Left lung (tissue), 10 donors: ENCODE results near the gene SERTAD1. TPM values are rescaled to one million over a fixed set of nuclear protein-coding genes. Genes with fewer than 3 reads are reported as not detected.
A peak's percentile ranks its signal among the peaks of the same experiment; 100 is the strongest.

Experiments used
- ATAC-seq: fragments of 200-7000 bp; cut with Tn5 transposase; one replicate; pipeline ENCODE4 v1.9.1; 2020; ENCODE audit warnings: moderate library complexity
- DNase-seq, 4 donors: peaks; one replicate each; pipeline ENCODE4 v3.0.0-alpha.2; 2013 to 2020
- H3K27ac ChIP-seq, 2 donors: fragments of 200-600 bp; sonication (generic) in 1 of 2; one replicate each; pipeline versions ENCODE4 v1.5.0 to v1.8.0; 2020 to 2021
- H3K27me3 ChIP-seq, 2 donors: fragments of 200-600 bp; sonication (generic) in 1 of 2; one replicate each; pipeline versions ENCODE4 v1.5.0 to v1.8.0; 2020 to 2021
- H3K36me3 ChIP-seq, 2 donors: fragments of 200-600 bp; sonication (generic) in 1 of 2; one replicate each; pipeline versions ENCODE4 v1.5.0 to v1.8.0; 2020 to 2021
- H3K4me1 ChIP-seq, 2 donors: fragments of 200-600 bp; one replicate each; pipeline ENCODE4 v1.8.0; 2021
- H3K4me3 ChIP-seq, 2 donors: fragments of 200-600 bp; sonication (generic) in 1 of 2; one replicate each; pipeline versions ENCODE4 v1.5.0 to v1.8.0; 2020 to 2021; ENCODE audit warnings: mild to moderate bottlenecking in 1 of 2
- H3K9me3 ChIP-seq, 2 donors: fragments of 200-600 bp; sonication (generic) in 1 of 2; one replicate each; pipeline versions ENCODE4 v1.5.0 to v1.8.0; 2020 to 2021
- CTCF ChIP-seq, 2 donors: fragments of 200-600 bp; sonication (generic) in 1 of 2; IDR thresholded peaks; one replicate each; pipeline versions ENCODE4 v1.5.0 to v1.8.0; 2021; ENCODE audit warnings: antibody characterized with exemption in 2 of 2
- intact Hi-C, 2 donors: fragments of 100-400 bp; cut with DNase I; formaldehyde crosslinking; loops; one replicate each; pipeline versions ENCODE4 v1.11.2 to v1.14.2; 2022
- polyA plus RNA-seq, 6 donors: library from polyadenylated mRNA; unstranded; fragments of 120-200 nt; gene quantifications; one replicate each; pipeline ENCODE4 v1.2.1, GENCODE V29; 2013; ENCODE audit not compliant: insufficient read length in 6 of 6
- total RNA-seq, 2 donors: library from RNA; stranded (reverse); fragmentation: NEBNext Ultra II Directional; extraction: Animal tissue kit (Norgen Biotek cat#: 25700); gene quantifications; one replicate each; pipeline ENCODE4 v1.2.1, GENCODE V29; 2021
- donor health status: DM: no; HTN: yes; CAD: no.
- donor health status: DM: no; HTN: no; CAD: no.

The SERTAD1 gene
- total and polyA plus RNA-seq, 8 donors = 4.3 to 17.5 (median 6.9) TPM

GRCh38 chr19:40424637-40425449 is 949 bp downstream of the SERTAD1 start:
- H3K4me3 ChIP-seq = peak overlapping the region; percentile 79 to 90
- H3K9me3 ChIP-seq = no peaks in the 10 kb centered on the region
- ATAC-seq (peak; percentile 38), DNase-seq (peak in 1 of 4 donors; percentile 72)
- no peaks in the 10 kb centered on the region for H3K27me3 ChIP-seq
- intact Hi-C loops = no loop called here
- peaks cover 26 to 52% of the 10 kb centered on the region in 2 donors for H3K4me1 ChIP-seq
- TF ChIP-seq CTCF (IDR thresholded peaks at IDR 0.05) = no peak
- H3K36me3 ChIP-seq = peaks cover 0 to 21% of the 10 kb centered on the region in 2 donors
- peak overlapping the region; percentile 98 to 100 for H3K27ac ChIP-seq

GRCh38 chr19:40423938-40424337 is 1.9 kb downstream of the SERTAD1 start:
- peaks cover 0 to 21% of the 10 kb centered on the region in 2 donors for H3K36me3 ChIP-seq
- H3K27me3 ChIP-seq = no peaks in the 10 kb centered on the region
- no peak for TF ChIP-seq CTCF (IDR thresholded peaks at IDR 0.05)
- no peaks in the 10 kb centered on the region for H3K9me3 ChIP-seq
- intact Hi-C loops = no loop called here
- ATAC-seq (no peak), DNase-seq (no peak)
- peak overlapping the region; percentile 98 to 100 for H3K27ac ChIP-seq
- H3K4me1 ChIP-seq = peaks cover 26 to 61% of the 10 kb centered on the region in 2 donors
- peak overlapping the region; percentile 79 to 90 for H3K4me3 ChIP-seq

- ATAC-seq (no peak), DNase-seq (peak in 1 of 4 donors; percentile 77)
- H3K9me3 ChIP-seq = no peaks in the 10 kb centered on the region
- H3K4me1 ChIP-seq = peaks cover 26 to 68% of the 10 kb centered on the region in 2 donors
- peak overlapping the region in 1 of 2 donors; percentile 98 for H3K27ac ChIP-seq
- intact Hi-C loops = no loop called here
- H3K4me3 ChIP-seq = peak overlapping the region in 1 of 2 donors; percentile 90
- H3K27me3 ChIP-seq = no peaks in the 10 kb centered on the region
- peaks cover 0 to 21% of the 10 kb centered on the region in 2 donors for H3K36me3 ChIP-seq
- TF ChIP-seq CTCF (IDR thresholded peaks at IDR 0.05) = no peak
These were observed 2.8 kb downstream of the SERTAD1 start for GRCh38 chr19:40422748-40423566.

GRCh38 chr19:40421993-40422747 is 3.6 kb downstream of the SERTAD1 start:
- intact Hi-C loops = no loop called here
- Histone ChIP-seq H3K27me3 (no peaks in the 10 kb centered on the region), H3K36me3 (peaks cover 0 to 21% of the 10 kb centered on the region in 2 donors), H3K9me3 (no peaks in the 10 kb centered on the region), H3K4me1 (peaks cover 26 to 76% of the 10 kb centered on the region in 2 donors), H3K4me3 (peak overlapping the region in 1 of 2 donors; percentile 65), H3K27ac (peak overlapping the region; percentile 97 to 98)
- TF ChIP-seq CTCF (IDR thresholded peaks at IDR 0.05) = no peak
- DNase-seq = no peak
- no peak for ATAC-seq
